GM23338 (cell line): Measurements from ENCODE around the gene PMIS2. TPM values are rescaled to one million over a fixed set of nuclear protein-coding genes. Genes with fewer than 3 reads are reported as not detected.

Source experiments
- ATAC-seq: fragments of 200-7000 bp; cut with Tn5 transposase; 3 replicates; pipeline ENCODE4 v1.9.1; 2020
- DNase-seq: peaks from one replicate; pipeline ENCODE4 v3.0.0-alpha.2; 2015; ENCODE audit warnings: low spot score
- H2AFZ ChIP-seq: fragments of 200-600 bp; sonication (generic); 2 replicates; pipeline ENCODE4 v1.8.0; 2016; ENCODE audit warnings: antibody characterized with exemption, mild to moderate bottlenecking, moderate library complexity
- H3F3A ChIP-seq: fragments of 200-600 bp; sonication (generic); replicated peaks from 2 replicates; pipeline ENCODE4 v1.8.0; 2017; ENCODE audit warnings: antibody characterized with exemption, mixed run types, low read depth
- H3K27ac ChIP-seq: fragments of 200-600 bp; sonication (generic); 2 replicates; pipeline ENCODE4 v1.6.1; 2016; ENCODE audit warnings: low read depth
- H3K27me3 ChIP-seq: fragments of 200-600 bp; sonication (generic); 2 replicates; pipeline ENCODE4 v1.8.0; 2016; ENCODE audit warnings: mild to moderate bottlenecking, mixed run types, moderate library complexity; ENCODE audit not compliant: insufficient read depth
- H3K36me3 ChIP-seq: fragments of 200-600 bp; sonication (generic); 2 replicates; pipeline ENCODE4 v1.8.0; 2016; ENCODE audit warnings: mild to moderate bottlenecking; ENCODE audit not compliant: insufficient read depth
- H3K4me1 ChIP-seq: fragments of 200-600 bp; sonication (generic); 2 replicates; pipeline ENCODE4 v1.8.0; 2016; ENCODE audit warnings: mild to moderate bottlenecking, moderate library complexity; ENCODE audit not compliant: insufficient read depth
- H3K4me2 ChIP-seq: fragments of 200-600 bp; sonication (generic); 2 replicates; pipeline ENCODE4 v1.7.1; 2017; ENCODE audit warnings: mixed run types
- H3K4me3 ChIP-seq: fragments of 200-600 bp; sonication (generic); 2 replicates; pipeline ENCODE4 v1.6.1; 2016; ENCODE audit warnings: mixed run types
- H3K79me2 ChIP-seq: fragments of 200-600 bp; sonication (generic); replicated peaks from 2 replicates; pipeline ENCODE4 v1.8.0; 2017; ENCODE audit warnings: mild to moderate bottlenecking; ENCODE audit not compliant: insufficient read depth
- H3K9me2 ChIP-seq: fragments of 200-600 bp; sonication (generic); 2 replicates; pipeline ENCODE4 v1.8.0; 2017; ENCODE audit not compliant: insufficient read depth
- H4K20me1 ChIP-seq: fragments of 200-600 bp; sonication (generic); replicated peaks from 2 replicates; pipeline ENCODE4 v1.8.0; 2017; ENCODE audit warnings: mild to moderate bottlenecking; ENCODE audit not compliant: insufficient read depth
- H3K27ac Mint-ChIP-seq: 2 replicates; pipeline ENCODE4 v1.8.0; 2020; ENCODE audit warnings: inconsistent platforms, mild to moderate bottlenecking, moderate library complexity, mixed read lengths
- H3K27me3 Mint-ChIP-seq: 3 replicates; pipeline ENCODE4 v1.8.0; 2022; ENCODE audit warnings: low read depth, mild to moderate bottlenecking, moderate library complexity, mixed read lengths, inconsistent platforms; ENCODE audit not compliant: insufficient read depth, poor library complexity
- H3K36me3 Mint-ChIP-seq: 3 replicates; pipeline ENCODE4 v1.8.0; 2021; ENCODE audit warnings: low read depth, mild to moderate bottlenecking, inconsistent platforms, moderate library complexity, mixed read lengths
- H3K4me1 Mint-ChIP-seq: 3 replicates; pipeline ENCODE4 v1.8.0; 2020; ENCODE audit warnings: mild to moderate bottlenecking, inconsistent platforms, mixed read lengths
- H3K4me3 Mint-ChIP-seq: 3 replicates; pipeline ENCODE4 v1.8.0; 2021; ENCODE audit warnings: moderate library complexity, mild to moderate bottlenecking, inconsistent platforms, mixed read lengths
- H3K9me3 Mint-ChIP-seq: 3 replicates; pipeline ENCODE4 v1.8.0; 2020; ENCODE audit warnings: moderate library complexity, mild to moderate bottlenecking, inconsistent platforms, mixed read lengths
- CREB1 ChIP-seq: fragments of 250-450 bp; sonication (Bioruptor Pico); IDR thresholded peaks from 2 replicates; pipeline ENCODE4 v1.5.0; 2020; ENCODE audit warnings: low read depth, mild to moderate bottlenecking, moderate library complexity
- NANOG ChIP-seq: IDR thresholded peaks from 2 replicates; pipeline ENCODE4 v1.6.1; 2016; ENCODE audit warnings: antibody characterized with exemption, borderline replicate concordance
- polyA plus RNA-seq: library from polyadenylated mRNA; unstranded; fragments of >200 nt; fragmentation: Nextera tagmentation; extraction: Ambion mirVana; gene quantifications from 2 replicates; pipeline ENCODE4 v1.2.1, GENCODE V29; 2016
- total RNA-seq: library from RNA; depleted of rRNA; stranded (reverse); fragments of >200 nt; shearing (Covaris generic); gene quantifications from 2 replicates; pipeline ENCODE4 v1.2.3, GENCODE V29; 2014; rRNA removed
- TF ChIP-seq, protein P1 (sequence below): IDR thresholded peaks from one replicate; pipeline ENCODE4 v1.6.1; 2018; ENCODE audit warnings: antibody characterized with exemption; ENCODE audit not compliant: unreplicated experiment
- TF ChIP-seq, protein P2 (sequence below), 2 experiments: fragments of 200-600 bp in 1 of 2; sonication (generic) in 1 of 2; conservative IDR thresholded peaks; 2 replicates each; pipeline versions ENCODE4 v1.5.1 to v1.6.1; 2016 to 2017; ENCODE audit warnings: antibody characterized with exemption in 2 of 2, low read depth in 2 of 2, mild to moderate bottlenecking in 2 of 2, moderate library complexity in 1 of 2
- TF ChIP-seq, protein P3 (sequence below): IDR thresholded peaks from 2 replicates; pipeline ENCODE4 v1.6.1; 2016; ENCODE audit warnings: antibody characterized with exemption

PMIS2 gene
- total and polyA plus RNA-seq, 2 experiments from 2014 or later, result not detected

DNA sequence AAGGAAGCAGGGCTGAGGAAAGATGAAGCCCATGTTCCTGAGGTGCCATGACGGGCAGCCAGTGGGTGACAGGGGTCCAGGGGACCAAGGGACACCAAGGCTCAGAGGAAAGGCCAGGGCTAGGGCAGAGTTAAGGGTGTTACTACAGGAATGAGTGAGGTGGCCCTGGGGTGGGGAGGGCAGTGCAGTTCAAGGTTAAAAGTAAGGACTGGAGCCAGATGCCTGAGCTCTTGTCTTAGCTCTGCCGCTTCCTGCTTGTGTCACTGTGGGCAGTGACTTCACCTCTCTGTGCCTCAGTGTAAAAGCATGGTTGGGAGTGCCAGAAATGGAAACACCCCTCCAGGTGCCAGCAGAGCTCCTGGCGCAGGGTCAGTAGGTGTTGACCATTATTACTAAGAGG is 50.7 kb downstream of the PMIS2 start:
- Histone ChIP-seq H2AFZ (no peak overlapping the region), H3K27me3 (no peaks in the 10 kb centered on the region), H3K36me3 (0 out of 2 replicates have a peak, but pooled peaks cover 4% of the 10 kb centered on the region), H3K4me2 (no peak overlapping the region), H3K4me1 (peaks cover 14% of the 10 kb centered on the region), H3K4me3 (no peak overlapping the region), H3K27ac (no peak overlapping the region), H3F3A (0 out of 2 replicates have a peak, but pooled peaks cover 6% of the 10 kb centered on the region), H4K20me1 (peaks cover 3% of the 10 kb centered on the region), H3K9me2 (no peaks in the 10 kb centered on the region), H3K79me2 (no peaks in the 10 kb centered on the region)
- Mint-ChIP-seq H3K27ac (no peak overlapping the region), H3K9me3 (no peaks in the 10 kb centered on the region; the same call in 1 of the 3 replicates), H3K36me3 (peaks cover 46% of the 10 kb centered on the region), H3K27me3 (peaks cover 5% of the 10 kb centered on the region), H3K4me1 (peaks cover 18% of the 10 kb centered on the region), H3K4me3 (no peak overlapping the region)
- ATAC-seq (no peak), DNase-seq (no peak)
- TF ChIP-seq, protein P1, sequence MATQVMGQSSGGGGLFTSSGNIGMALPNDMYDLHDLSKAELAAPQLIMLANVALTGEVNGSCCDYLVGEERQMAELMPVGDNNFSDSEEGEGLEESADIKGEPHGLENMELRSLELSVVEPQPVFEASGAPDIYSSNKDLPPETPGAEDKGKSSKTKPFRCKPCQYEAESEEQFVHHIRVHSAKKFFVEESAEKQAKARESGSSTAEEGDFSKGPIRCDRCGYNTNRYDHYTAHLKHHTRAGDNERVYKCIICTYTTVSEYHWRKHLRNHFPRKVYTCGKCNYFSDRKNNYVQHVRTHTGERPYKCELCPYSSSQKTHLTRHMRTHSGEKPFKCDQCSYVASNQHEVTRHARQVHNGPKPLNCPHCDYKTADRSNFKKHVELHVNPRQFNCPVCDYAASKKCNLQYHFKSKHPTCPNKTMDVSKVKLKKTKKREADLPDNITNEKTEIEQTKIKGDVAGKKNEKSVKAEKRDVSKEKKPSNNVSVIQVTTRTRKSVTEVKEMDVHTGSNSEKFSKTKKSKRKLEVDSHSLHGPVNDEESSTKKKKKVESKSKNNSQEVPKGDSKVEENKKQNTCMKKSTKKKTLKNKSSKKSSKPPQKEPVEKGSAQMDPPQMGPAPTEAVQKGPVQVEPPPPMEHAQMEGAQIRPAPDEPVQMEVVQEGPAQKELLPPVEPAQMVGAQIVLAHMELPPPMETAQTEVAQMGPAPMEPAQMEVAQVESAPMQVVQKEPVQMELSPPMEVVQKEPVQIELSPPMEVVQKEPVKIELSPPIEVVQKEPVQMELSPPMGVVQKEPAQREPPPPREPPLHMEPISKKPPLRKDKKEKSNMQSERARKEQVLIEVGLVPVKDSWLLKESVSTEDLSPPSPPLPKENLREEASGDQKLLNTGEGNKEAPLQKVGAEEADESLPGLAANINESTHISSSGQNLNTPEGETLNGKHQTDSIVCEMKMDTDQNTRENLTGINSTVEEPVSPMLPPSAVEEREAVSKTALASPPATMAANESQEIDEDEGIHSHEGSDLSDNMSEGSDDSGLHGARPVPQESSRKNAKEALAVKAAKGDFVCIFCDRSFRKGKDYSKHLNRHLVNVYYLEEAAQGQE, result no peak
- TF ChIP-seq CREB1 (CRISPR knock-in tag), result no peak
- TF ChIP-seq NANOG, result no peak
- TF ChIP-seq, protein P2, sequence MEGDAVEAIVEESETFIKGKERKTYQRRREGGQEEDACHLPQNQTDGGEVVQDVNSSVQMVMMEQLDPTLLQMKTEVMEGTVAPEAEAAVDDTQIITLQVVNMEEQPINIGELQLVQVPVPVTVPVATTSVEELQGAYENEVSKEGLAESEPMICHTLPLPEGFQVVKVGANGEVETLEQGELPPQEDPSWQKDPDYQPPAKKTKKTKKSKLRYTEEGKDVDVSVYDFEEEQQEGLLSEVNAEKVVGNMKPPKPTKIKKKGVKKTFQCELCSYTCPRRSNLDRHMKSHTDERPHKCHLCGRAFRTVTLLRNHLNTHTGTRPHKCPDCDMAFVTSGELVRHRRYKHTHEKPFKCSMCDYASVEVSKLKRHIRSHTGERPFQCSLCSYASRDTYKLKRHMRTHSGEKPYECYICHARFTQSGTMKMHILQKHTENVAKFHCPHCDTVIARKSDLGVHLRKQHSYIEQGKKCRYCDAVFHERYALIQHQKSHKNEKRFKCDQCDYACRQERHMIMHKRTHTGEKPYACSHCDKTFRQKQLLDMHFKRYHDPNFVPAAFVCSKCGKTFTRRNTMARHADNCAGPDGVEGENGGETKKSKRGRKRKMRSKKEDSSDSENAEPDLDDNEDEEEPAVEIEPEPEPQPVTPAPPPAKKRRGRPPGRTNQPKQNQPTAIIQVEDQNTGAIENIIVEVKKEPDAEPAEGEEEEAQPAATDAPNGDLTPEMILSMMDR (conservative IDR thresholded peaks at IDR 0.05; ENCODE audit: low read depth in 2 of 2), result no peak
- TF ChIP-seq, protein P3, sequence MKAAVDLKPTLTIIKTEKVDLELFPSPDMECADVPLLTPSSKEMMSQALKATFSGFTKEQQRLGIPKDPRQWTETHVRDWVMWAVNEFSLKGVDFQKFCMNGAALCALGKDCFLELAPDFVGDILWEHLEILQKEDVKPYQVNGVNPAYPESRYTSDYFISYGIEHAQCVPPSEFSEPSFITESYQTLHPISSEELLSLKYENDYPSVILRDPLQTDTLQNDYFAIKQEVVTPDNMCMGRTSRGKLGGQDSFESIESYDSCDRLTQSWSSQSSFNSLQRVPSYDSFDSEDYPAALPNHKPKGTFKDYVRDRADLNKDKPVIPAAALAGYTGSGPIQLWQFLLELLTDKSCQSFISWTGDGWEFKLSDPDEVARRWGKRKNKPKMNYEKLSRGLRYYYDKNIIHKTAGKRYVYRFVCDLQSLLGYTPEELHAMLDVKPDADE, result no peak

Other genes with a start within 250 kb of the PMIS2 start
- not detected in 2 replicates for gene FFAR1, start 238.3 kb upstream of the PMIS2 start, total RNA-seq
- gene FFAR1, start 238.3 kb upstream of the PMIS2 start, polyA plus RNA-seq, result not detected in 2 replicates
- gene FFAR3, start 227.7 kb upstream of the PMIS2 start, total RNA-seq, result 0.35 TPM in 1 of 2 replicates, not detected in the other
- gene FFAR3, start 227.7 kb upstream of the PMIS2 start, polyA plus RNA-seq, result not detected in 2 replicates
- gene GPR42, start 215.1 kb upstream of the PMIS2 start, total RNA-seq, result not detected in 2 replicates
- not detected in 2 replicates for gene GPR42, start 215.1 kb upstream of the PMIS2 start, polyA plus RNA-seq
- gene FFAR2, start 137.9 kb upstream of the PMIS2 start, total RNA-seq, result not detected in 2 replicates
- not detected in 2 replicates for gene FFAR2, start 137.9 kb upstream of the PMIS2 start, polyA plus RNA-seq
- gene KRTDAP, start 95.7 kb upstream of the PMIS2 start, total RNA-seq, result not detected in 2 replicates
- 1.6 and 2.7 TPM in 2 replicates for gene KRTDAP, start 95.7 kb upstream of the PMIS2 start, polyA plus RNA-seq
- gene DMKN, start 72.5 kb upstream of the PMIS2 start, total RNA-seq, result 259 and 276 TPM in 2 replicates
- 569 and 615 TPM in 2 replicates for gene DMKN, start 72.5 kb upstream of the PMIS2 start, polyA plus RNA-seq
- gene SBSN, start 57.9 kb upstream of the PMIS2 start, total RNA-seq, result not detected in 2 replicates
- gene SBSN, start 57.9 kb upstream of the PMIS2 start, polyA plus RNA-seq, result 0.39 and 0.42 TPM in 2 replicates
- not detected in 2 replicates for gene GAPDHS, start 52.7 kb upstream of the PMIS2 start, total RNA-seq
- 0.21 TPM in 1 of 2 replicates, not detected in the other for gene GAPDHS, start 52.7 kb upstream of the PMIS2 start, polyA plus RNA-seq
- 164 and 170 TPM in 2 replicates for gene TMEM147, start 40.5 kb upstream of the PMIS2 start, total RNA-seq
- gene TMEM147, start 40.5 kb upstream of the PMIS2 start, polyA plus RNA-seq, result 272 TPM in 2 replicates
- 0.62 and 0.63 TPM in 2 replicates for gene ATP4A, start 22.5 kb upstream of the PMIS2 start, total RNA-seq
- 0.61 and 1.0 TPM in 2 replicates for gene ATP4A, start 22.5 kb upstream of the PMIS2 start, polyA plus RNA-seq
- gene HAUS5, start 26.6 kb downstream of the PMIS2 start, total RNA-seq, result 17.9 and 21.9 TPM in 2 replicates
- 22.3 and 23.2 TPM in 2 replicates for gene HAUS5, start 26.6 kb downstream of the PMIS2 start, polyA plus RNA-seq
- gene RBM42, start 42.9 kb downstream of the PMIS2 start, total RNA-seq, result 58.3 and 74.7 TPM in 2 replicates
- gene RBM42, start 42.9 kb downstream of the PMIS2 start, polyA plus RNA-seq, result 78.2 and 82.9 TPM in 2 replicates
- gene ETV2, start 55.6 kb downstream of the PMIS2 start, total RNA-seq, result 0.87 TPM in 1 of 2 replicates, not detected in the other
- 1.5 and 1.7 TPM in 2 replicates for gene ETV2, start 55.6 kb downstream of the PMIS2 start, polyA plus RNA-seq
- 564 and 722 TPM in 2 replicates for gene COX6B1, start 62.1 kb downstream of the PMIS2 start, total RNA-seq
- 1,532 and 1,702 TPM in 2 replicates for gene COX6B1, start 62.1 kb downstream of the PMIS2 start, polyA plus RNA-seq
- gene UPK1A, start 80.3 kb downstream of the PMIS2 start, total RNA-seq, result 0.42 TPM in 1 of 2 replicates, not detected in the other
- gene UPK1A, start 80.3 kb downstream of the PMIS2 start, polyA plus RNA-seq, result 1.0 and 1.5 TPM in 2 replicates
- gene ZBTB32, start 118.4 kb downstream of the PMIS2 start, total RNA-seq, result 1.8 TPM in 1 of 2 replicates, not detected in the other
- gene ZBTB32, start 118.4 kb downstream of the PMIS2 start, polyA plus RNA-seq, result 0.45 and 0.65 TPM in 2 replicates
- gene KMT2B, start 131.8 kb downstream of the PMIS2 start, total RNA-seq, result 36.2 and 49.8 TPM in 2 replicates
- 15.5 and 15.8 TPM in 2 replicates for gene KMT2B, start 131.8 kb downstream of the PMIS2 start, polyA plus RNA-seq
- gene IGFLR1, start 156.3 kb downstream of the PMIS2 start, total RNA-seq, result 7.8 and 14.4 TPM in 2 replicates
- 17.8 and 18.1 TPM in 2 replicates for gene IGFLR1, start 156.3 kb downstream of the PMIS2 start, polyA plus RNA-seq
- gene U2AF1L4, start 159.2 kb downstream of the PMIS2 start, total RNA-seq, result 13.1 and 14.3 TPM in 2 replicates
- gene U2AF1L4, start 159.2 kb downstream of the PMIS2 start, polyA plus RNA-seq, result 20.0 and 23.7 TPM in 2 replicates
- gene PSENEN, start 159.5 kb downstream of the PMIS2 start, total RNA-seq, result 18.5 and 20.6 TPM in 2 replicates
- 175 and 197 TPM in 2 replicates for gene PSENEN, start 159.5 kb downstream of the PMIS2 start, polyA plus RNA-seq
- gene LIN37, start 162.4 kb downstream of the PMIS2 start, total RNA-seq, result 6.8 and 7.1 TPM in 2 replicates
- gene LIN37, start 162.4 kb downstream of the PMIS2 start, polyA plus RNA-seq, result 4.3 and 8.3 TPM in 2 replicates
- 0.27 and 0.87 TPM in 2 replicates for gene HSPB6, start 170.9 kb downstream of the PMIS2 start, total RNA-seq
- 3.2 and 3.9 TPM in 2 replicates for gene HSPB6, start 170.9 kb downstream of the PMIS2 start, polyA plus RNA-seq
- 14.7 and 28.0 TPM in 2 replicates for gene PROSER3, start 172.0 kb downstream of the PMIS2 start, total RNA-seq
- gene PROSER3, start 172.0 kb downstream of the PMIS2 start, polyA plus RNA-seq, result 21.8 and 24.1 TPM in 2 replicates
- gene ARHGAP33, start 189.4 kb downstream of the PMIS2 start, total RNA-seq, result 17.7 and 22.1 TPM in 2 replicates
- 10.3 and 11.6 TPM in 2 replicates for gene ARHGAP33, start 189.4 kb downstream of the PMIS2 start, polyA plus RNA-seq
- not detected in 2 replicates for gene PRODH2, start 226.7 kb downstream of the PMIS2 start, total RNA-seq
- not detected in 2 replicates for gene PRODH2, start 226.7 kb downstream of the PMIS2 start, polyA plus RNA-seq